SK-N-MC (cell line): Measurements from ENCODE around the gene FOXP1.
A peak's percentile ranks its signal among the peaks of the same experiment; 100 is the strongest.

Experiments used
- DNase-seq: peaks from one replicate; pipeline ENCODE4 v3.0.0-alpha.2; 2011; ENCODE audit warnings: low read depth, low spot score
- H3K27ac ChIP-seq: fragments of 200-600 bp; sonication (generic); 2 replicates; pipeline ENCODE4 v1.5.1; 2016; ENCODE audit warnings: mixed run types
- H3K36me3 ChIP-seq: fragments of 200-600 bp; sonication (generic); 2 replicates; pipeline ENCODE4 v1.6.1; 2017; ENCODE audit warnings: antibody characterized with exemption, low read length, mixed read lengths; ENCODE audit not compliant: insufficient read depth
- H3K4me3 ChIP-seq: fragments of 200-600 bp; sonication (generic); 2 replicates; pipeline ENCODE4 v1.5.1; 2016
- H3K9ac ChIP-seq: fragments of 200-600 bp; sonication (generic); 2 replicates; pipeline ENCODE4 v1.8.0; 2017; ENCODE audit warnings: mixed run types, mixed read lengths; ENCODE audit not compliant: insufficient read length
- H3K9me3 ChIP-seq: fragments of 200-600 bp; sonication (generic); 2 replicates; pipeline ENCODE4 v1.6.1; 2017; ENCODE audit warnings: low read depth, mild to moderate bottlenecking, antibody characterized with exemption, low read length, moderate library complexity, mixed read lengths
- EZH2 ChIP-seq: fragments of 200-600 bp; sonication (generic); IDR thresholded peaks from one replicate; pipeline ENCODE4 v1.6.1; 2017; ENCODE audit warnings: antibody characterized with exemption
- FOXP2 ChIP-seq: optimal IDR thresholded peaks from 2 replicates; pipeline ENCODE3; 2011; ENCODE audit warnings: mild to moderate bottlenecking, moderate library complexity; ENCODE audit not compliant: insufficient read depth; ENCODE audit errors: extremely low read length, control extremely low read depth
- POLR2AphosphoS5 ChIP-seq: IDR thresholded peaks from 2 replicates; pipeline ENCODE4 v1.6.1; 2012; ENCODE audit warnings: mild to moderate bottlenecking, low read depth, low read length, borderline replicate concordance

Gene FOXP1

DNA sequence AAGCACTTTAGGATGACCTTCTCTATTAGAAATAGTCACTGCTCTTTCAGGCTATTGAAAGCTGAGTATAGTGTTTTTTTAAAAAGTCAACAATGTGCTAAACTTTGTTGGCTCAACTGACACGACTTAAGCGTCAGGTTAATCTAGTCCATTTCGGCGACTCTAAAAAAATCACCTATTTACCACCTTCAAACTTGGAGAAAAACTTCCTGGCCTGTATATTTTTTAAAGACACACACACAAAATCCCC, 517.8 kb downstream of the FOXP1 start:
- Histone ChIP-seq H3K9ac (no peak overlapping the region), H3K36me3 (no peaks in the 10 kb centered on the region), H3K9me3 (no peaks in the 10 kb centered on the region), H3K4me3 (peak overlapping the region; percentile 79), H3K27ac (no peak overlapping the region)
- TF ChIP-seq POLR2AphosphoS5 (no peak), FOXP2 (no peak), EZH2 (no peak)
- no peak for DNase-seq

DNA sequence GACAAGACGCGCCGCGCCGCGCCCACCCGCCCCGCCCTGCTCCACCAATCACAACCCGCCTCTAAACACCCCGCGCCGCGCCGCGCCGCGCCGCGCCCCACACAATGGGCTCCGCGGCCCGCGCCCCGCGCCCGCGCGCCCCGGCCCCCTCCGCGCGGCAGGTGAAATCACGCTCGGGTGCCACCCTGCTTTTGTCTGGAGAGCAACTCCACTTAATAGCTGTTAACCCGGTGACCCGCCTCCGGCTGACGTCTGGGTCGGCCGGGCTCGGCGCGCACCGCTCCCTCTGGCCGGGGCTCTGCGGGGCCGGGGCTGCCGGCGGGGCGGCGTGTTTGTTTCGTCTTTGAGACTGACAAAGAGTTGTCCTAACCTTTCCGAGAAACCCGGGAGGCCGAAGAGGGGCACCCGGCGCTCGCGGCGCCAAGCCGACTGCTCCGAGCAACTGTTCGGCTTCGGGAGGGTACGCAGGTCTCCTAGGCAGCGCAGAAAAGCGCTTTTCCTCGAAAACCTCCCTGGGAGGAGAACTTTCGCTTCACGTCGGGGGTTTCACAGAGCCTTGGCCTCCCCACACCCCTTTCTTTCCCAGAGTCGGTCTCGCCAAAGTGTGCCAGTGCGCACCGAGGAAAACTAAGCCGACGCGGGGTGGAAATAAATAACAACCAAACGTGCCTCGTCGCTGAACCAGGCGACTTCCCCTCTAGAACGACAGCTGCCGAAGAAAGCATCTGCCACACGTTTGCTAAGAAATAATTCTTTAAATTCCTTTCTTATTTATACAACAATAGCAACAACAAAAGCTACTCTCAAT, 518.4 kb downstream of the FOXP1 start:
- Histone ChIP-seq H3K4me3 (peak overlapping the region; percentile 79), H3K9ac (peak overlapping the region; percentile 66), H3K36me3 (no peaks in the 10 kb centered on the region), H3K27ac (no peak overlapping the region), H3K9me3 (no peaks in the 10 kb centered on the region)
- TF ChIP-seq FOXP2 (no peak), EZH2 (no peak), POLR2AphosphoS5 (no peak)
- DNase-seq, result no peak

GRCh38 chr3:71064291-71064955, 519.1 kb downstream of the FOXP1 start:
- Histone ChIP-seq H3K9me3 (no peaks in the 10 kb centered on the region), H3K4me3 (peak overlapping the region; percentile 82), H3K9ac (peak overlapping the region; percentile 39), H3K27ac (no peak overlapping the region), H3K36me3 (no peaks in the 10 kb centered on the region)
- no peak for DNase-seq
- TF ChIP-seq EZH2 (no peak), FOXP2 (no peak), POLR2AphosphoS5 (no peak)

GRCh38 chr3:71063773-71064290, 519.7 kb downstream of the FOXP1 start:
- no peaks in the 10 kb centered on the region for H3K9me3 ChIP-seq
- peak overlapping the region; percentile 39 for H3K9ac ChIP-seq
- H3K36me3 ChIP-seq, result no peaks in the 10 kb centered on the region
- peak overlapping the region; percentile 82 for H3K4me3 ChIP-seq
- TF ChIP-seq FOXP2, result no peak
- TF ChIP-seq POLR2AphosphoS5, result no peak
- no peak for TF ChIP-seq EZH2
- H3K27ac ChIP-seq, result no peak overlapping the region
- no peak for DNase-seq

DNA sequence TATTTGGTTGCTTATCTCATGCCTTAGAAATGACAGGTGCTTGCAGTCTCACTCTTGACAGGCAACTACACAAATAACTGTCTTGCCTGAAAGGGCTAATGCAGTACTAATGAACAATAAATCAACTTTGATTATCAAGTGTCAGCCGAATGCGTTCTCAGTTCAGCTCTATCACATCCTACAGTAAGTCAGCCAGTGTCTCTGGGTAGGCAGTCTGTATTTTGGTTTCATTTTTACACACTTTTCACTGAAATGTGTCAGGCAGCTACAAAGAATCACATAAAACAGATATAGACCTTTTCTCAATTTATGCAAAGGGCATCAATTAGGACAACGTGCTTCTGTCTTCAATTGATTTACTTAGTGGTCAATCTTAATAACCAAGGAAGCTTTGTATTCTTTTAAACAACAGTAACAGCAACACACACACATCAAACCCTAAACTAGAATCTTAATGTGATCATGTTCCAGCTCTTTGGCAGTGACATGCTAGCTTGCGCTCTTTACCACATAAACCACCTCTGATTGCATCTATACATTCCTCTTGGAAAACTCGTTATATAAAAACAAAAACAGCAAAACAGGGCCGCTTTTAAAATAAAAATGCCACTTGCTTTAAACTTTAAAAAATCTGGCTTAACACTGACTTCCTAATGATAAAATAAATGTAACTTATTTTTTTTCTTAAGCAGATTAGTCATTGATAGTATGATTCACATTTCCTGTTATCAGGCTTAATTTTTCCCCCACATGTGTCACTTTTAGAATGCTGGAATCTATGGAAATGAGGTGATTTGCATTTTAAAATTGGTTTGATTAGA, 520.4 kb downstream of the FOXP1 start:
- TF ChIP-seq EZH2 (no peak), FOXP2 (no peak), POLR2AphosphoS5 (no peak)
- Histone ChIP-seq H3K27ac (no peak overlapping the region), H3K9ac (peak overlapping the region; percentile 37), H3K9me3 (no peaks in the 10 kb centered on the region), H3K4me3 (peak overlapping the region; percentile 82), H3K36me3 (no peaks in the 10 kb centered on the region)
- no peak for DNase-seq

- DNase-seq, result no peak
- Histone ChIP-seq H3K36me3 (no peaks in the 10 kb centered on the region), H3K27ac (no peak overlapping the region), H3K9ac (no peak overlapping the region), H3K4me3 (peak overlapping the region; percentile 38), H3K9me3 (no peaks in the 10 kb centered on the region)
- no peak for TF ChIP-seq EZH2
- no peak for TF ChIP-seq FOXP2
- TF ChIP-seq POLR2AphosphoS5, result no peak
These were observed 521.2 kb downstream of the FOXP1 start for GRCh38 chr3:71062037-71062932.

GRCh38 chr3:71061581-71061980, 521.9 kb downstream of the FOXP1 start:
- no peak overlapping the region for H3K27ac ChIP-seq
- no peak overlapping the region; the same call in 1 of the 2 replicates for H3K4me3 ChIP-seq
- no peak for TF ChIP-seq EZH2
- no peak for TF ChIP-seq POLR2AphosphoS5
- TF ChIP-seq FOXP2, result no peak
- H3K9ac ChIP-seq, result no peak overlapping the region
- H3K36me3 ChIP-seq, result no peaks in the 10 kb centered on the region
- DNase-seq, result no peak
- H3K9me3 ChIP-seq, result no peaks in the 10 kb centered on the region
